ENCODE measurements around the gene ASTN2.

Gene ASTN2

GRCh38 chr9:117414906-117415331 lies at the start of gene ASTN2:
Gene ASTN2 (minus strand): TSS chr9:117415057. CDS start chr9:117414938, 119 bp downstream.
- DNase-seq, result no peak

- no peak for DNase-seq
Measured at GRCh38 chr9:117462861-117463260, 48.0 kb upstream of the ASTN2 start.

GRCh38 chr9:117461386-117461785 lies 46.5 kb upstream of the ASTN2 start:
- DNase-seq, result no peak

GRCh38 chr9:117460743-117461142 lies 45.9 kb upstream of the ASTN2 start:
- DNase-seq, result no peak

- no peak for DNase-seq
Measured at GRCh38 chr9:117459913-117460312, 45.1 kb upstream of the ASTN2 start.

GRCh38 chr9:117458066-117458465 lies 43.2 kb upstream of the ASTN2 start:
- no peak for DNase-seq

- no peak for DNase-seq
Measured at GRCh38 chr9:117454711-117455110, 39.9 kb upstream of the ASTN2 start.

GRCh38 chr9:117453737-117454136 lies 38.9 kb upstream of the ASTN2 start:
- DNase-seq, result no peak

GRCh38 chr9:117451311-117451710 lies 36.5 kb upstream of the ASTN2 start:
- no peak for DNase-seq

GRCh38 chr9:117448066-117448465 lies 33.2 kb upstream of the ASTN2 start:
- no peak for DNase-seq

- no peak for DNase-seq
Measured at GRCh38 chr9:117445631-117446030, 30.8 kb upstream of the ASTN2 start.

- DNase-seq, result no peak
Measured at GRCh38 chr9:117444501-117444900, 29.6 kb upstream of the ASTN2 start.

GRCh38 chr9:117437283-117437682 lies 22.4 kb upstream of the ASTN2 start:
- no peak for DNase-seq

- no peak for DNase-seq
Measured at GRCh38 chr9:117435630-117436261, 20.9 kb upstream of the ASTN2 start.

- DNase-seq, result no peak
Measured at GRCh38 chr9:117434566-117434965, 19.7 kb upstream of the ASTN2 start.

- DNase-seq, result no peak
Measured at GRCh38 chr9:117430813-117431212, 16.0 kb upstream of the ASTN2 start.

- no peak for DNase-seq
Measured at GRCh38 chr9:117427357-117427913, 12.6 kb upstream of the ASTN2 start.

- no peak for DNase-seq
Measured at GRCh38 chr9:117425566-117425965, 10.7 kb upstream of the ASTN2 start.

- DNase-seq, result no peak
Measured at GRCh38 chr9:117424291-117424690, 9.4 kb upstream of the ASTN2 start.

GRCh38 chr9:117418111-117418510 lies 3.3 kb upstream of the ASTN2 start:
- DNase-seq, result no peak

- no peak for DNase-seq
Measured at GRCh38 chr9:117416856-117417255, 2.0 kb upstream of the ASTN2 start.

GRCh38 chr9:117415358-117415914 lies 579 bp upstream of the ASTN2 start:
- no peak for DNase-seq

GRCh38 chr9:117414220-117414905 lies 494 bp downstream of the ASTN2 start:
- DNase-seq, result no peak

Measured in activated CD4-positive, CD25-positive, alpha-beta regulatory T cell (primary cell).